GM19043 (cell line): Measurements from ENCODE around the gene SYCP2L.
A peak's percentile ranks its signal among the peaks of the same experiment; 100 is the strongest.
"Not testable (repeated sequence)": the region's sequence is repeated elsewhere in the genome, so short reads cannot be mapped to it uniquely, and the experiment has no call there.

Source experiments
- ATAC-seq: cut with Tn5 transposase; IDR thresholded peaks from one replicate; pipeline ENCODE4 v1.9.1; 2021; ENCODE audit warnings: low read depth; ENCODE audit not compliant: unreplicated experiment

The SYCP2L gene

GRCh38 chr6:10951675-10952282, 64.9 kb downstream of the SYCP2L start:
- no peak for ATAC-seq

GRCh38 chr6:10954590-10955010, 67.7 kb downstream of the SYCP2L start:
- no peak for ATAC-seq

GRCh38 chr6:10956776-10957175, 69.9 kb downstream of the SYCP2L start:
- no peak for ATAC-seq

- ATAC-seq: no peak
Observed at GRCh38 chr6:10957414-10957886, 70.6 kb downstream of the SYCP2L start.

GRCh38 chr6:10960171-10960570, 73.3 kb downstream of the SYCP2L start:
- no peak for ATAC-seq

GRCh38 chr6:10961837-10962236, 75.0 kb downstream of the SYCP2L start:
- no peak for ATAC-seq

GRCh38 chr6:10962673-10963072, 75.8 kb downstream of the SYCP2L start:
- ATAC-seq: no peak

GRCh38 chr6:10963113-10963512, 76.3 kb downstream of the SYCP2L start:
- no peak for ATAC-seq

- ATAC-seq: peak; percentile 73
Observed at GRCh38 chr6:10964684-10965083, 77.8 kb downstream of the SYCP2L start.

- no peak for ATAC-seq
Observed at GRCh38 chr6:10968776-10969175, 81.9 kb downstream of the SYCP2L start.

GRCh38 chr6:10970731-10971130, 83.9 kb downstream of the SYCP2L start:
- ATAC-seq: no peak

- no peak for ATAC-seq
Observed at GRCh38 chr6:10972196-10972595, 85.3 kb downstream of the SYCP2L start.

GRCh38 chr6:10976571-10976970, 89.7 kb downstream of the SYCP2L start:
- no peak for ATAC-seq

GRCh38 chr6:10977231-10977968, 90.5 kb downstream of the SYCP2L start:
- no peak for ATAC-seq

GRCh38 chr6:10979603-10980002, 92.8 kb downstream of the SYCP2L start:
- ATAC-seq: no peak

- no peak for ATAC-seq
Observed at GRCh38 chr6:10981409-10981808, 94.6 kb downstream of the SYCP2L start.

GRCh38 chr6:10984959-10985358, 98.1 kb downstream of the SYCP2L start:
- not testable (repeated sequence) for ATAC-seq

- no peak for ATAC-seq
Observed at GRCh38 chr6:10989587-10989986, 102.7 kb downstream of the SYCP2L start.

GRCh38 chr6:10991115-10991514, 104.3 kb downstream of the SYCP2L start:
- no peak for ATAC-seq

GRCh38 chr6:10993896-10994295, 107.0 kb downstream of the SYCP2L start:
- no peak for ATAC-seq

GRCh38 chr6:10995114-10995707, 108.4 kb downstream of the SYCP2L start:
- no peak for ATAC-seq

- ATAC-seq: no peak
Observed at GRCh38 chr6:10999994-11000393, 113.1 kb downstream of the SYCP2L start.
